Measurements from ENCODE around the gene ADGRG2. TPM values are rescaled to one million over a fixed set of nuclear protein-coding genes. Genes with fewer than 3 reads are reported as not detected.

ADGRG2 gene
- total and polyA plus RNA-seq, 9 of the 15 experiments (the other 6 are each of a cell fraction or from before 2014, with no cell fraction given): 0.03 TPM; not detected in 8

GRCh38 chrX:19162851-19163250 is 40.6 kb upstream of the ADGRG2 start:
- no peaks in the 10 kb centered on the region for H3K4me1 ChIP-seq (replicated peaks in 1 of 2; ENCODE audit: control insufficient read depth in 2 of 2, insufficient read depth in 2 of 2, low read length in 2 of 2)
- no peaks in the 10 kb centered on the region for H3K79me2 ChIP-seq (ENCODE audit: control insufficient read depth, insufficient read depth, low read length)
- no peak overlapping the region for H3K27ac ChIP-seq (ENCODE audit: extremely low read depth, low read depth, low read length)
- BruUV-seq (replicated peaks): no TSS peak
- no peak for FAIRE-seq
- ChIA-PET POLR2A (no interaction called here), CTCF (ENCODE audit: low intra/inter-chr PET ratio) (no interaction called here)
- H3K27me3 ChIP-seq (ENCODE audit: control insufficient read depth in 2 of 2, insufficient read depth in 2 of 2, low read length in 2 of 2): peaks cover 0 to 6% of the 10 kb centered on the region in 2 experiments; a peak in 2 of 5 replicates
- no peak overlapping the region for H3K4me3 ChIP-seq
- 0% methylated on average over 3 of the region's 8 CpGs for WGBS (ENCODE audit: insufficient coverage, low coverage, missing lambda C conversion rate)
- H3K9me3 ChIP-seq (replicated peaks; ENCODE audit: control insufficient read depth, insufficient read depth, low read depth, low read length): no peaks in the 10 kb centered on the region
- in situ Hi-C loops (cut with MboI): no loop called here
- intact Hi-C loops (cut with micrococcal nuclease): no loop called here
- H2AFZ ChIP-seq (ENCODE audit: low read depth, low read length): no peak overlapping the region
- no peaks in the 10 kb centered on the region for H3K9me1 ChIP-seq (ENCODE audit: control insufficient read depth, insufficient read depth, low read length)
- H4K20me1 ChIP-seq (replicated peaks; ENCODE audit: control insufficient read depth, insufficient read depth, low read length): no peaks in the 10 kb centered on the region
- no peak for DNase-seq (ENCODE audit: extremely low read depth in 1 of 4, low spot score in 3 of 4)
- H3K4me2 ChIP-seq (ENCODE audit: insufficient read depth, low read length): no peak overlapping the region
- no peak overlapping the region for H3K9ac ChIP-seq (ENCODE audit: insufficient read depth in 1 of 2, low read depth in 2 of 2, low read length in 2 of 2)
- no peak for ATAC-seq
- H3K36me3 ChIP-seq (ENCODE audit: control insufficient read depth, insufficient read depth, low read length): no peaks in the 10 kb centered on the region
- TF ChIP-seq DLX4 (CRISPR knock-in tag; IDR thresholded peaks at IDR 0.05) (no peak), MAX (CRISPR knock-in tag; IDR thresholded peaks at IDR 0.05) (no peak), ARNT (IDR thresholded peaks at IDR 0.05) (no peak), POLR2AphosphoS2 (IDR thresholded peaks at IDR 0.05; ENCODE audit: low read length) (no peak), VEZF1 (CRISPR knock-in tag; IDR thresholded peaks at IDR 0.05) (no peak), E2F6 (IDR thresholded peaks at IDR 0.05; ENCODE audit: borderline replicate concordance in 1 of 2, extremely low read depth in 1 of 2, insufficient read depth in 1 of 2, insufficient read length in 1 of 2, low read depth in 1 of 2, low read length in 1 of 2, poor library complexity in 1 of 2, severe bottlenecking in 1 of 2) (no peak), ZNF274 (IDR thresholded peaks at IDR 0.05; ENCODE audit: borderline replicate concordance, low read depth, low read length) (no peak), JUND (IDR thresholded peaks at IDR 0.05; ENCODE audit: borderline replicate concordance, low read depth, low read length) (no peak), JUND (tag; IDR thresholded peaks at IDR 0.05; ENCODE audit: borderline replicate concordance, low read depth, low read length) (no peak), ZKSCAN1 (IDR thresholded peaks at IDR 0.05; ENCODE audit: low read depth, low read length) (no peak), ZNF184 (CRISPR knock-in tag; IDR thresholded peaks at IDR 0.05) (no peak), ZNF785 (CRISPR knock-in tag; IDR thresholded peaks at IDR 0.05) (no peak), CBX2 (IDR thresholded peaks at IDR 0.05; ENCODE audit: insufficient read depth, low read length, poor library complexity, severe bottlenecking) (no peak), ZNF75A (CRISPR knock-in tag; IDR thresholded peaks at IDR 0.05) (no peak), ETV1 (tag; conservative IDR thresholded peaks at IDR 0.05; ENCODE audit: low read depth) (no peak), KDM4B (IDR thresholded peaks at IDR 0.05; ENCODE audit: borderline replicate concordance in 2 of 2, low read depth in 1 of 2) (no peak), MNT (conservative IDR thresholded peaks at IDR 0.05) (no peak), ZKSCAN8 (CRISPR knock-in tag; IDR thresholded peaks at IDR 0.05) (no peak), SLC30A9 (CRISPR knock-in tag; IDR thresholded peaks at IDR 0.05) (no peak)

All from K562 (cell line).